ENCODE results near the gene AARSD1.
"Not testable (repeated sequence)": the region's sequence is repeated elsewhere in the genome, so short reads cannot be mapped to it uniquely, and the experiment has no call there.

DNA sequence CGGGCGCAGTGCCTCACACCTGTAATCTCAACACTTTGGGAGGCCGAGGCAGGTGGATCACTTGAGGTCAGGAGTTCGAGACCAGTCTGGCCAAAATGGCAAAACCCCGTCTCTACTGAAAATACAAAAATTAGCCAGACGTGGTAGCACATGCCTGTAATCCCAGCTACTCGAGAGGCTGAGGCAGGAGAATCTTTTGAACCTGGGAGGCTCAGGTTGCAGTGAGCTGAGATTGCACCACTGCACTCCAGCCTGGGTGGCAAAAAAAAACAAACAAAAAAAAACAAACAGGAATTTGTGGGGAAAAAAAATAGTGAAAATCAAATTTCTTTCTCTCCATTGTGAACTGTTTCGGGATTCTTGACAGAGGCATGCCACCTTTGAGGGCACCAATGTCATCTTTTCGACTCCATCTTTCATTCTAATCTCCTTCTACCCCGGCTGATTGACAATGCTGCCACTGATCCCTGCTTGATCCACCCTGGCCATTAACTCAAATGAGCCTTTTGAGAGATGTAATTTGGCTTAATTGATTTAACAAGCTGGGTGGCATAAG is 44.7 kb downstream of the AARSD1 start:
- TF ChIP-seq, protein P1, sequence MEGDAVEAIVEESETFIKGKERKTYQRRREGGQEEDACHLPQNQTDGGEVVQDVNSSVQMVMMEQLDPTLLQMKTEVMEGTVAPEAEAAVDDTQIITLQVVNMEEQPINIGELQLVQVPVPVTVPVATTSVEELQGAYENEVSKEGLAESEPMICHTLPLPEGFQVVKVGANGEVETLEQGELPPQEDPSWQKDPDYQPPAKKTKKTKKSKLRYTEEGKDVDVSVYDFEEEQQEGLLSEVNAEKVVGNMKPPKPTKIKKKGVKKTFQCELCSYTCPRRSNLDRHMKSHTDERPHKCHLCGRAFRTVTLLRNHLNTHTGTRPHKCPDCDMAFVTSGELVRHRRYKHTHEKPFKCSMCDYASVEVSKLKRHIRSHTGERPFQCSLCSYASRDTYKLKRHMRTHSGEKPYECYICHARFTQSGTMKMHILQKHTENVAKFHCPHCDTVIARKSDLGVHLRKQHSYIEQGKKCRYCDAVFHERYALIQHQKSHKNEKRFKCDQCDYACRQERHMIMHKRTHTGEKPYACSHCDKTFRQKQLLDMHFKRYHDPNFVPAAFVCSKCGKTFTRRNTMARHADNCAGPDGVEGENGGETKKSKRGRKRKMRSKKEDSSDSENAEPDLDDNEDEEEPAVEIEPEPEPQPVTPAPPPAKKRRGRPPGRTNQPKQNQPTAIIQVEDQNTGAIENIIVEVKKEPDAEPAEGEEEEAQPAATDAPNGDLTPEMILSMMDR (IDR thresholded peaks at IDR 0.05) = not testable (repeated sequence)
- not testable (repeated sequence) for TF ChIP-seq ZFX (IDR thresholded peaks at IDR 0.05; ENCODE audit: borderline replicate concordance)

Measured in 22Rv1 (cell line).